GM12875 (cell line): ENCODE results near the gene NMUR2.

Source experiments
- H3K4me3 ChIP-seq: one replicate; pipeline ENCODE4 v1.5.1; 2011; ENCODE audit warnings: low read depth, low read length, control low read depth
- CTCF ChIP-seq: IDR thresholded peaks from 2 replicates; pipeline ENCODE4 v1.5.1; 2011; ENCODE audit warnings: low read depth, mild to moderate bottlenecking, control low read depth, inconsistent platforms, low read length, moderate library complexity, borderline replicate concordance; ENCODE audit not compliant: insufficient read depth

NMUR2 gene

GRCh38 chr5:152397581-152397980 is 7.5 kb downstream of the NMUR2 start:
- H3K4me3 ChIP-seq: no peak overlapping the region
- TF ChIP-seq CTCF: no peak

GRCh38 chr5:152393441-152393840 is 11.6 kb downstream of the NMUR2 start:
- TF ChIP-seq CTCF: no peak
- no peak overlapping the region for H3K4me3 ChIP-seq

GRCh38 chr5:152389208-152389849 is 15.8 kb downstream of the NMUR2 start:
- TF ChIP-seq CTCF: no peak
- no peak overlapping the region for H3K4me3 ChIP-seq

GRCh38 chr5:152388610-152389009 is 16.5 kb downstream of the NMUR2 start:
- TF ChIP-seq CTCF: no peak
- no peak overlapping the region for H3K4me3 ChIP-seq

- no peak overlapping the region for H3K4me3 ChIP-seq
- TF ChIP-seq CTCF: no peak
These were observed 24.5 kb downstream of the NMUR2 start for GRCh38 chr5:152380415-152381123.

- no peak for TF ChIP-seq CTCF
- no peak overlapping the region for H3K4me3 ChIP-seq
These were observed 25.7 kb downstream of the NMUR2 start for GRCh38 chr5:152379331-152379730.

GRCh38 chr5:152378730-152379129 is 26.3 kb downstream of the NMUR2 start:
- TF ChIP-seq CTCF: no peak
- no peak overlapping the region for H3K4me3 ChIP-seq
